Endothelial cell of umbilical vein (primary cell): ENCODE data around the gene MYT1. TPM values are rescaled to one million over a fixed set of nuclear protein-coding genes. Genes with fewer than 3 reads are reported as not detected.

Experiments used
- BruUV-seq: library from RNA; stranded (reverse); fragments of 400-500 nt; replicated peaks from 2 replicates; lab custom pipeline; 2021; lab: Mats Ljungman, UMichigan
- CTCF ChIA-PET: fragments of 300-600, 350-600 bp; sonication (Branson Sonifier 250); formaldehyde crosslinking; loops from one replicate; lab custom pipeline; 2021; ENCODE audit warnings: antibody characterized with exemption, inconsistent platforms; lab: Charles Lee
- POLR2A ChIA-PET: fragments of 300-600, 350-600 bp; sonication (Branson Sonifier 250); formaldehyde crosslinking; loops from one replicate; lab custom pipeline; 2021; ENCODE audit warnings: antibody characterized with exemption, inconsistent platforms; lab: Charles Lee
- DNase-seq: peaks from one replicate; pipeline ENCODE4 v3.0.0-alpha.2; 2011; ENCODE audit warnings: low read depth, low spot score
- FAIRE-seq: peaks from 2 replicates; lab custom pipeline; 2011; peaks lifted over from hg19 to GRCh38; lab: Jason Lieb, UNC
- H2AFZ ChIP-seq: 2 replicates; pipeline ENCODE4 v1.6.0; 2012; ENCODE audit warnings: low read depth, low read length, control low read depth, inconsistent platforms
- H3K27ac ChIP-seq: 2 replicates; pipeline ENCODE4 v1.5.1; 2011; ENCODE audit warnings: low read depth, mild to moderate bottlenecking, control low read depth, low read length, moderate library complexity; ENCODE audit not compliant: insufficient read depth
- H3K27me3 ChIP-seq, 2 experiments: 2 replicates each; pipeline versions ENCODE4 v1.6.0 to v1.6.1; 2011; ENCODE audit warnings: low read length in 2 of 2, mixed read lengths in 1 of 2; ENCODE audit not compliant: control insufficient read depth in 2 of 2, insufficient read depth in 2 of 2
- H3K36me3 ChIP-seq, 2 experiments: 2 replicates in 1 of 2; 3 replicates in 1 of 2; pipeline ENCODE4 v1.5.1; 2011; ENCODE audit warnings: low read length in 2 of 2, mild to moderate bottlenecking in 1 of 2, moderate library complexity in 1 of 2; ENCODE audit not compliant: control insufficient read depth in 2 of 2, insufficient read depth in 2 of 2; ENCODE audit errors: extremely low read depth in 1 of 2
- H3K4me1 ChIP-seq: 3 replicates; pipeline ENCODE4 v1.5.1; 2011; ENCODE audit warnings: mild to moderate bottlenecking, low read length; ENCODE audit not compliant: control insufficient read depth, insufficient read depth; ENCODE audit errors: extremely low read depth
- H3K4me2 ChIP-seq: 2 replicates; pipeline ENCODE4 v1.6.1; 2011; ENCODE audit warnings: low read length, control low read depth, mixed read lengths; ENCODE audit not compliant: insufficient read depth
- H3K4me3 ChIP-seq, 3 experiments: fragments of 200-600 bp in 1 of 3; sonication (generic), shearing (Covaris generic) in 1 of 3; replicated peaks in 1 of 3; 2 replicates each; pipeline ENCODE4 v1.5.1; 2011 to 2016; ENCODE audit warnings: control low read depth in 3 of 3, low read length in 3 of 3, mild to moderate bottlenecking in 2 of 3, inconsistent platforms in 1 of 3, low read depth in 1 of 3, moderate library complexity in 1 of 3; ENCODE audit not compliant: insufficient read depth in 1 of 3
- H3K79me2 ChIP-seq: 2 replicates; pipeline ENCODE4 v1.6.0; 2012; ENCODE audit warnings: low read length, inconsistent platforms; ENCODE audit not compliant: control insufficient read depth, insufficient read depth
- H3K9ac ChIP-seq: replicated peaks from 2 replicates; pipeline ENCODE3; 2011; ENCODE audit warnings: low read length, control low read depth; ENCODE audit not compliant: insufficient read depth; ENCODE audit errors: extremely low read depth
- H3K9me1 ChIP-seq: replicated peaks from 3 replicates; pipeline ENCODE4 v1.6.0; 2011; ENCODE audit warnings: mild to moderate bottlenecking, low read length; ENCODE audit not compliant: control insufficient read depth, insufficient read depth; ENCODE audit errors: extremely low read depth
- H3K9me3 ChIP-seq: replicated peaks from 2 replicates; pipeline ENCODE4 v1.5.1; 2012; ENCODE audit warnings: low read length, inconsistent platforms; ENCODE audit not compliant: control insufficient read depth, insufficient read depth
- H4K20me1 ChIP-seq: replicated peaks from 2 replicates; pipeline ENCODE3; 2011; ENCODE audit warnings: mild to moderate bottlenecking, low read length; ENCODE audit not compliant: control insufficient read depth, insufficient read depth; ENCODE audit errors: extremely low read depth
- CTCF ChIP-seq, 2 donors: IDR thresholded peaks; 1 replicate in 1 of 2; 2 replicates in 1 of 2; pipeline ENCODE4 v1.5.1; 2011; ENCODE audit warnings: low read length in 2 of 2, mild to moderate bottlenecking in 2 of 2, moderate library complexity in 2 of 2, control low read depth in 1 of 2, inconsistent platforms in 1 of 2, low read depth in 1 of 2; ENCODE audit not compliant: insufficient read depth in 1 of 2; ENCODE audit errors: extremely low read depth in 1 of 2
- EZH2 ChIP-seq: IDR thresholded peaks from 2 replicates; pipeline ENCODE4 v1.6.1; 2012; ENCODE audit warnings: borderline replicate concordance, low read depth, mild to moderate bottlenecking, moderate library complexity, low read length, inconsistent platforms; ENCODE audit not compliant: severe bottlenecking
- FOS ChIP-seq: IDR thresholded peaks from 2 replicates; pipeline ENCODE4 v1.6.1; 2011; ENCODE audit warnings: mild to moderate bottlenecking, low read length, moderate library complexity, borderline replicate concordance; ENCODE audit not compliant: insufficient read depth
- GATA2 ChIP-seq: IDR thresholded peaks from 2 replicates; pipeline ENCODE4 v1.7.0; 2011; ENCODE audit warnings: low read depth, mild to moderate bottlenecking, moderate library complexity, mixed read lengths, low read length; ENCODE audit not compliant: insufficient read length, insufficient read depth
- JUN ChIP-seq: IDR thresholded peaks from 2 replicates; pipeline ENCODE4 v1.6.1; 2011; ENCODE audit warnings: borderline replicate concordance, low read depth; ENCODE audit not compliant: insufficient read length, insufficient read depth
- MAX ChIP-seq: IDR thresholded peaks from 2 replicates; pipeline ENCODE4 v1.6.1; 2011; ENCODE audit not compliant: insufficient read depth, insufficient read length
- MYC ChIP-seq: IDR thresholded peaks from one replicate; pipeline ENCODE4 v1.6.1; 2011; ENCODE audit warnings: mild to moderate bottlenecking, low read depth, low read length
- POLR2A ChIP-seq: IDR thresholded peaks from 2 replicates; pipeline ENCODE4 v1.6.1; 2012; ENCODE audit warnings: low read depth, mild to moderate bottlenecking, control low read depth, low read length
- POLR2AphosphoS5 ChIP-seq: IDR thresholded peaks from 2 replicates; pipeline ENCODE4 v1.6.1; 2012; ENCODE audit warnings: low read depth, mild to moderate bottlenecking, control low read depth, low read length, moderate library complexity; ENCODE audit not compliant: insufficient read depth
- dilution Hi-C: fragments of 300-500 bp; cut with MboI; formaldehyde crosslinking; loops from one replicate; pipeline ENCODE4 v1.15.0; 2019; ENCODE audit warnings: low sequenced_read_pairs; ENCODE audit not compliant: extremely low pct_ligation_motif_present
- intact Hi-C: fragments of 100-400 bp; cut with micrococcal nuclease; formaldehyde crosslinking; loops from one replicate; pipeline ENCODE4 v1.10.0; 2022
- polyA plus RNA-seq, 4 experiments: library from polyadenylated mRNA; depleted of rRNA in 3 of 4; stranded (reverse) in 3 of 4; unstranded in 1 of 4; fragments of >200 nt; gene quantifications; 2 replicates each; pipeline versions ENCODE4 v1.2.1 to v1.2.3, GENCODE V29; 2011 to 2012; ENCODE audit warnings: missing spikeins in 1 of 4
- total RNA-seq: library from RNA; stranded (reverse); gene quantifications from 2 replicates; pipeline ENCODE4 v1.2.3, GENCODE V29; 2021

The MYT1 gene
- total and polyA plus RNA-seq, 2 donors (not counting 3 experiments of a cell fraction or from before 2014, with no cell fraction given): not detected

- H3K9me1 ChIP-seq: no peaks in the 10 kb centered on the region
- peaks cover 0 to 6% of the 10 kb centered on the region in 2 experiments for H3K27me3 ChIP-seq
- no peaks in the 10 kb centered on the region for H3K79me2 ChIP-seq
- H4K20me1 ChIP-seq: no peaks in the 10 kb centered on the region
- ChIA-PET CTCF (no interaction called here), POLR2A (no interaction called here)
- BruUV-seq: no TSS peak
- no peak overlapping the region for H2AFZ ChIP-seq
- no peaks in the 10 kb centered on the region for H3K4me1 ChIP-seq
- H3K36me3 ChIP-seq: no peaks in the 10 kb centered on the region
- no peak overlapping the region for H3K4me3 ChIP-seq
- no peak overlapping the region for H3K4me2 ChIP-seq
- no peak overlapping the region for H3K9ac ChIP-seq
- H3K9me3 ChIP-seq: no peaks in the 10 kb centered on the region
- H3K27ac ChIP-seq: no peak overlapping the region
- FAIRE-seq (no peak), DNase-seq (no peak)
- dilution Hi-C loops (no loop called here), intact Hi-C loops (loop anchor here (10.0 kb wide), 1 partner anchor 64 kb away; the partner anchor contains the start of gene TCEA2)
- TF ChIP-seq CTCF (IDR thresholded peaks at IDR 0.05; ENCODE audit: extremely low read depth in 1 of 2, insufficient read depth in 1 of 2, low read depth in 1 of 2, low read length in 2 of 2) (no peak), JUN (no peak), POLR2AphosphoS5 (no peak), GATA2 (no peak), POLR2A (no peak), MAX (no peak), FOS (no peak), EZH2 (no peak), MYC (no peak)
Measured at GRCh38 chr20:64129146-64129782, 35.0 kb upstream of the MYT1 start.
